H9 (cell line): ENCODE results near the gene KCNQ2. TPM values are rescaled to one million over a fixed set of nuclear protein-coding genes. Genes with fewer than 3 reads are reported as not detected.

ENCODE experiments used
- DNase-seq: peaks from one replicate; pipeline ENCODE4 v3.0.0-alpha.2; 2017
- H2AFZ ChIP-seq: one replicate; pipeline ENCODE4 v1.6.1; 2013; ENCODE audit warnings: mild to moderate bottlenecking, low read length, control low read depth, moderate library complexity
- H2AK5ac ChIP-seq: 2 replicates; pipeline ENCODE4 v1.6.1; 2013; ENCODE audit warnings: low read length, control low read depth, mixed read lengths; ENCODE audit not compliant: insufficient read length
- H2BK120ac ChIP-seq: one replicate; pipeline ENCODE4 v1.6.1; 2013; ENCODE audit warnings: low read depth, mild to moderate bottlenecking, low read length, control low read depth, inconsistent platforms; ENCODE audit not compliant: poor library complexity, severe bottlenecking
- H2BK12ac ChIP-seq: 2 replicates; pipeline ENCODE4 v1.6.1; 2013; ENCODE audit warnings: low read length, control low read depth, mixed read lengths, low read depth; ENCODE audit not compliant: insufficient read length
- H2BK15ac ChIP-seq: 2 replicates; pipeline ENCODE4 v1.6.1; 2013; ENCODE audit warnings: low read depth, low read length, control low read depth
- H2BK20ac ChIP-seq: one replicate; pipeline ENCODE4 v1.6.1; 2013; ENCODE audit warnings: low read depth, mild to moderate bottlenecking, low read length, control low read depth, inconsistent platforms; ENCODE audit not compliant: poor library complexity, severe bottlenecking
- H2BK5ac ChIP-seq: 2 replicates; pipeline ENCODE4 v1.6.1; 2013; ENCODE audit warnings: low read length, control low read depth, mixed read lengths; ENCODE audit not compliant: insufficient read length
- H3K14ac ChIP-seq: 2 replicates; pipeline ENCODE4 v1.6.1; 2013; ENCODE audit warnings: low read length, control low read depth; ENCODE audit not compliant: insufficient read depth
- H3K18ac ChIP-seq: 2 replicates; pipeline ENCODE4 v1.6.1; 2013; ENCODE audit warnings: low read depth, mild to moderate bottlenecking, mixed read lengths, low read length, control low read depth; ENCODE audit not compliant: insufficient read length
- H3K23ac ChIP-seq: 2 replicates; pipeline ENCODE4 v1.6.1; 2013; ENCODE audit warnings: low read length, control low read depth, mixed read lengths, low read depth; ENCODE audit not compliant: insufficient read length
- H3K23me2 ChIP-seq: 2 replicates; pipeline ENCODE4 v1.6.1; 2013; ENCODE audit warnings: low read depth, mild to moderate bottlenecking, mixed read lengths, low read length, control low read depth; ENCODE audit not compliant: insufficient read length, poor library complexity, severe bottlenecking
- H3K27ac ChIP-seq: 2 replicates; pipeline ENCODE4 v1.5.1; 2013; ENCODE audit warnings: low read length, control low read depth, mixed read lengths, low read depth; ENCODE audit not compliant: insufficient read length
- H3K27me3 ChIP-seq: 2 replicates; pipeline ENCODE4 v1.6.1; 2013; ENCODE audit warnings: low read length, control low read depth, inconsistent platforms; ENCODE audit not compliant: insufficient read depth
- H3K4ac ChIP-seq: 2 replicates; pipeline ENCODE4 v1.6.1; 2013; ENCODE audit warnings: low read depth, mild to moderate bottlenecking, control low read depth, inconsistent platforms, low read length, moderate library complexity
- H3K4me1 ChIP-seq: 2 replicates; pipeline ENCODE4 v1.6.1; 2013; ENCODE audit warnings: low read length, control low read depth, inconsistent platforms; ENCODE audit not compliant: insufficient read depth
- H3K4me2 ChIP-seq: 2 replicates; pipeline ENCODE4 v1.6.1; 2013; ENCODE audit warnings: low read length, control low read depth, mixed read lengths; ENCODE audit not compliant: insufficient read length, insufficient read depth
- H3K56ac ChIP-seq: 2 replicates; pipeline ENCODE4 v1.6.1; 2013; ENCODE audit warnings: low read depth, mild to moderate bottlenecking, mixed read lengths, low read length, control low read depth; ENCODE audit not compliant: insufficient read length
- H3K79me1 ChIP-seq: 2 replicates; pipeline ENCODE4 v1.6.1; 2013; ENCODE audit warnings: low read depth, mild to moderate bottlenecking, moderate library complexity, low read length, control low read depth, inconsistent platforms; ENCODE audit not compliant: insufficient read depth, poor library complexity, severe bottlenecking
- H3K79me2 ChIP-seq: 2 replicates; pipeline ENCODE4 v1.6.1; 2013; ENCODE audit warnings: low read length, control low read depth, inconsistent platforms; ENCODE audit not compliant: insufficient read depth
- H3K9ac ChIP-seq: 2 replicates; pipeline ENCODE4 v1.6.1; 2013; ENCODE audit warnings: low read length, control low read depth, mixed read lengths; ENCODE audit not compliant: insufficient read length; ENCODE audit errors: extremely low read depth
- H3K9me3 ChIP-seq: one replicate; pipeline ENCODE4 v1.6.1; 2013; ENCODE audit warnings: low read depth, low read length, inconsistent platforms; ENCODE audit not compliant: control insufficient read depth
- H3T11ph ChIP-seq: one replicate; pipeline ENCODE4 v1.6.1; 2013; ENCODE audit warnings: mild to moderate bottlenecking, low read length, control low read depth, inconsistent platforms
- H4K20me1 ChIP-seq: one replicate; pipeline ENCODE4 v1.6.1; 2013; ENCODE audit not compliant: control insufficient read depth, insufficient read length, insufficient read depth
- H4K5ac ChIP-seq: 2 replicates; pipeline ENCODE4 v1.6.1; 2013; ENCODE audit warnings: low read depth, mild to moderate bottlenecking, mixed read lengths, low read length, control low read depth; ENCODE audit not compliant: insufficient read length
- H4K8ac ChIP-seq: replicated peaks from 2 replicates; pipeline ENCODE4 v1.6.1; 2013; ENCODE audit warnings: low read length, control low read depth, mixed read lengths, low read depth; ENCODE audit not compliant: insufficient read length
- H4K91ac ChIP-seq: 2 replicates; pipeline ENCODE4 v1.6.1; 2013; ENCODE audit warnings: low read depth, mild to moderate bottlenecking, moderate library complexity, mixed read lengths, low read length, control low read depth; ENCODE audit not compliant: insufficient read length
- H3K27ac Mint-ChIP-seq, 3 experiments: 2 replicates in 2 of 3; 3 replicates in 1 of 3; pipeline ENCODE4 v1.8.0; 2020 to 2021; ENCODE audit warnings: mixed read lengths in 3 of 3, mild to moderate bottlenecking in 1 of 3, moderate library complexity in 1 of 3
- H3K27me3 Mint-ChIP-seq: 2 replicates; pipeline ENCODE4 v1.8.0; 2021; ENCODE audit warnings: low read depth, mild to moderate bottlenecking, moderate library complexity, mixed read lengths
- H3K36me3 Mint-ChIP-seq, 3 experiments: 2 replicates in 2 of 3; 3 replicates in 1 of 3; pipeline ENCODE4 v1.8.0; 2020 to 2021; ENCODE audit warnings: low read depth in 3 of 3, mixed read lengths in 3 of 3; ENCODE audit not compliant: insufficient read depth in 1 of 3
- H3K4me1 Mint-ChIP-seq, 2 experiments: 2 replicates each; pipeline ENCODE4 v1.8.0; 2020; ENCODE audit warnings: mixed read lengths in 2 of 2
- H3K4me3 Mint-ChIP-seq, 2 experiments: 2 replicates in 1 of 2; 3 replicates in 1 of 2; pipeline ENCODE4 v1.8.0; 2020 to 2021; ENCODE audit warnings: mild to moderate bottlenecking in 2 of 2, mixed read lengths in 2 of 2, moderate library complexity in 1 of 2
- H3K9me3 Mint-ChIP-seq, 2 experiments: 2 replicates in 1 of 2; 3 replicates in 1 of 2; pipeline ENCODE4 v1.8.0; 2020; ENCODE audit warnings: mild to moderate bottlenecking in 2 of 2, mixed read lengths in 2 of 2, moderate library complexity in 1 of 2
- CTCF ChIP-seq: fragments of 200-600 bp; sonication (generic); conservative IDR thresholded peaks from 3 replicates; pipeline ENCODE4 v1.8.0; 2021; ENCODE audit warnings: antibody characterized with exemption, mild to moderate bottlenecking
- WGBS: extraction: QIAGEN DNeasy Blood & Tissue Kit; methylation state at CpG from one replicate; pipeline ENCODE4 v1.1.7; 2013; ENCODE audit warnings: missing lambda C conversion rate, low lambda C conversion rate, mixed read lengths; ENCODE audit not compliant: insufficient read length; ENCODE audit errors: extremely low coverage; 5-methylcytosine and 5-hydroxymethylcytosine counted together
- total RNA-seq: library from RNA; stranded (reverse); gene quantifications from 2 replicates; pipeline ENCODE4 v1.2.1, GENCODE V29; 2021

KCNQ2 gene
- total RNA-seq, 1 experiment from 2014 or later, result 69.2 TPM

GRCh38 chr20:63392465-63393365 is 79.7 kb downstream of the KCNQ2 start:
- no peak overlapping the region for H4K8ac ChIP-seq
- H2AK5ac ChIP-seq, result no peak overlapping the region
- DNase-seq, result no peak
- peaks cover 7% of the 10 kb centered on the region; the same call in 1 of the 2 replicates for H3K4me1 ChIP-seq
- no peak overlapping the region for H3K14ac ChIP-seq
- Mint-ChIP-seq H3K9me3 (peaks cover 33 to 42% of the 10 kb centered on the region in 2 experiments), H3K4me1 (peaks cover 21 to 27% of the 10 kb centered on the region in 2 experiments), H3K36me3 (peaks cover 4 to 18% (median 13%) of the 10 kb centered on the region in 3 experiments; a peak in 6 of 7 replicates), H3K4me3 (no peak overlapping the region), H3K27me3 (peaks cover 14% of the 10 kb centered on the region), H3K27ac (no peak overlapping the region)
- H3K4me2 ChIP-seq, result no peak overlapping the region
- H2BK120ac ChIP-seq, result no peak overlapping the region
- H3K56ac ChIP-seq, result no peak overlapping the region
- H2BK20ac ChIP-seq, result no peak overlapping the region
- no peak overlapping the region for H3T11ph ChIP-seq
- no CpG with 5 or more reads among the region's 17 CpGs for WGBS
- no peak overlapping the region for H3K18ac ChIP-seq
- no peak for TF ChIP-seq CTCF
- no peak overlapping the region for H4K5ac ChIP-seq
- no peaks in the 10 kb centered on the region for H3K79me1 ChIP-seq
- H3K9ac ChIP-seq, result no peak overlapping the region
- H2AFZ ChIP-seq, result no peak overlapping the region
- H2BK15ac ChIP-seq, result no peak overlapping the region
- H4K91ac ChIP-seq, result no peak overlapping the region
- H3K27ac ChIP-seq, result no peak overlapping the region
- H4K20me1 ChIP-seq, result no peaks in the 10 kb centered on the region
- no peaks in the 10 kb centered on the region for H3K23me2 ChIP-seq
- no peak overlapping the region for H3K23ac ChIP-seq
- H3K79me2 ChIP-seq, result no peaks in the 10 kb centered on the region
- H3K4ac ChIP-seq, result no peak overlapping the region
- no peak overlapping the region for H2BK5ac ChIP-seq
- no peaks in the 10 kb centered on the region for H3K27me3 ChIP-seq
- no peak overlapping the region for H2BK12ac ChIP-seq
- peaks cover 3% of the 10 kb centered on the region for H3K9me3 ChIP-seq
